Type B pancreatic cell (in vitro differentiated cells): ENCODE measurements around the gene FAM124A. TPM values are rescaled to one million over a fixed set of nuclear protein-coding genes. Genes with fewer than 3 reads are reported as not detected.

ENCODE experiments used
- DNase-seq: peaks from one replicate; pipeline ENCODE4 v3.0.0; 2021; ENCODE audit warnings: mixed read lengths; ENCODE audit not compliant: unreplicated experiment; ENCODE audit errors: extremely low spot score
- H3K27ac Mint-ChIP-seq: 2 replicates; pipeline ENCODE4 v1.8.0; 2021; ENCODE audit warnings: mild to moderate bottlenecking, mixed read lengths
- H3K27me3 Mint-ChIP-seq: 2 replicates; pipeline ENCODE4 v1.8.0; 2021; ENCODE audit warnings: mixed read lengths
- H3K36me3 Mint-ChIP-seq: 2 replicates; pipeline ENCODE4 v1.8.0; 2021; ENCODE audit warnings: mixed read lengths
- H3K4me1 Mint-ChIP-seq: one replicate; pipeline ENCODE4 v1.8.0; 2021; ENCODE audit warnings: mixed read lengths; ENCODE audit not compliant: unreplicated experiment
- H3K4me3 Mint-ChIP-seq: 2 replicates; pipeline ENCODE4 v1.8.0; 2021; ENCODE audit warnings: mild to moderate bottlenecking, mixed read lengths
- H3K9me3 Mint-ChIP-seq: 2 replicates; pipeline ENCODE4 v1.8.0; 2021; ENCODE audit warnings: mixed read lengths
- total RNA-seq: library from RNA; stranded (reverse); gene quantifications from 2 replicates; pipeline ENCODE4 v1.2.1, GENCODE V29; 2021; ENCODE audit warnings: low replicate concordance
- TF ChIP-seq, protein P1 (sequence below): fragments of 200-600 bp; sonication (generic); conservative IDR thresholded peaks from 2 replicates; pipeline ENCODE4 v1.5.0; 2021; ENCODE audit warnings: antibody characterized with exemption, mild to moderate bottlenecking

The FAM124A gene
- total RNA-seq, 1 donor from 2014 or later, result 4.5 TPM

DNA sequence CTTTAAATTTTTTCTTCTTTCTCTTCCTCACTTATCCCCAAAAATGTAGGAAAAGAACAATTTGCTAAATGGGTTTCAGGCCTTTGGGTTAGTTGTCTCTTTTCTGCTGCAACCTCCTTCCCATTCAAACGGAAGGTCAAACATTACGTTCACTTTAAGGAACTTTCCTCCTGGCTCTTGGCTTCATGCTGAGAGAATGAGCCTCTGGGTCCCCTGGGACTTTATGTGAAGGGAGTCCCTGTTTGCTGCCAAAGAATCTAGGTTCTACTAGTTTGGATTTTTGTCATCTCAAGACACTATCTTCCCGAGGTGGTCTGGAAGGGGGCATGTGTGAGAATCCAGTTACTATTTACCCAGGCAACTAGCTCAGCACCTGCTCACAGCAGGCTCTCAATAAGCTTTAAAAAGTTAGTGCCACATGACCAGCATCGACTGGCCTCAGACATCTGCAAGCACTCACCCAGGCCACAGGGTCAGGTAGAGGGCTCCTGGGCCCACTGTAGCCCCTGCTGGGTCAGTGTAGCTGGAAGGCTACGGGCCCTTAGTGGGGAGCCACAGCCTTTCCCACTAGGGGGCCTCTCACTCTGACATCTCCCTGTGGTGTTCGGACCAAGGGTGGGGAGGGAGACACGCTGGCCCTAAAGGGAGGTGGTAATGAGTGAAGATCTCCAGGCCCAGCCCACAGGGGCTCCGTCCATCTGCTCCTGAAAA is 40.5 kb downstream of the FAM124A start:
- no peak for DNase-seq
- no peaks in the 10 kb centered on the region for H3K9me3 Mint-ChIP-seq
- no peaks in the 10 kb centered on the region for H3K27me3 Mint-ChIP-seq
- no peak overlapping the region for H3K4me3 Mint-ChIP-seq
- peaks cover 24% of the 10 kb centered on the region for H3K4me1 Mint-ChIP-seq
- TF ChIP-seq, protein P1, sequence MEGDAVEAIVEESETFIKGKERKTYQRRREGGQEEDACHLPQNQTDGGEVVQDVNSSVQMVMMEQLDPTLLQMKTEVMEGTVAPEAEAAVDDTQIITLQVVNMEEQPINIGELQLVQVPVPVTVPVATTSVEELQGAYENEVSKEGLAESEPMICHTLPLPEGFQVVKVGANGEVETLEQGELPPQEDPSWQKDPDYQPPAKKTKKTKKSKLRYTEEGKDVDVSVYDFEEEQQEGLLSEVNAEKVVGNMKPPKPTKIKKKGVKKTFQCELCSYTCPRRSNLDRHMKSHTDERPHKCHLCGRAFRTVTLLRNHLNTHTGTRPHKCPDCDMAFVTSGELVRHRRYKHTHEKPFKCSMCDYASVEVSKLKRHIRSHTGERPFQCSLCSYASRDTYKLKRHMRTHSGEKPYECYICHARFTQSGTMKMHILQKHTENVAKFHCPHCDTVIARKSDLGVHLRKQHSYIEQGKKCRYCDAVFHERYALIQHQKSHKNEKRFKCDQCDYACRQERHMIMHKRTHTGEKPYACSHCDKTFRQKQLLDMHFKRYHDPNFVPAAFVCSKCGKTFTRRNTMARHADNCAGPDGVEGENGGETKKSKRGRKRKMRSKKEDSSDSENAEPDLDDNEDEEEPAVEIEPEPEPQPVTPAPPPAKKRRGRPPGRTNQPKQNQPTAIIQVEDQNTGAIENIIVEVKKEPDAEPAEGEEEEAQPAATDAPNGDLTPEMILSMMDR, result no peak
- no peak overlapping the region for H3K27ac Mint-ChIP-seq
- peaks cover 6% of the 10 kb centered on the region for H3K36me3 Mint-ChIP-seq

DNA sequence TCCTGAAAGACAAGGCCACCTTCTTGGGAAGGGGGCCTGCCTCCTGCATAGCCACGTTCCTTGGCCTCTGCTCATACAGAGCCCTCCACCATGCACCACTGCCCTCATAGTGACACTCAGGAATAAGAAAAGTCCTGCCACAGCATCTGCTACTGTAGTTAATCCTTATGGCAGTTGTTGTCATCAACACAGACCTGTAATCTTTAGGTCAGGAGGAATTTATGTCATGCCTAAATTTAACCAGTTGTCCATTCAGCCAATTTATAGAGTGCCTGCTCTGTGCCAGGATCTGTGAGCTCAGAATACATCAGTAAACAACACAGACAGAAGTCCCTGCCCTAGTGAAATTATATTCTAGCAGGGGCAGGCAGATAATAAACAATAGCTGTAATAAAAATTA is 44.4 kb downstream of the FAM124A start:
- no peak overlapping the region for H3K4me3 Mint-ChIP-seq
- H3K36me3 Mint-ChIP-seq, result no peaks in the 10 kb centered on the region
- H3K27ac Mint-ChIP-seq, result no peak overlapping the region
- H3K27me3 Mint-ChIP-seq, result no peaks in the 10 kb centered on the region
- TF ChIP-seq, protein P1, result no peak
- H3K9me3 Mint-ChIP-seq, result no peaks in the 10 kb centered on the region
- no peak for DNase-seq
- H3K4me1 Mint-ChIP-seq, result peaks cover 15% of the 10 kb centered on the region

DNA sequence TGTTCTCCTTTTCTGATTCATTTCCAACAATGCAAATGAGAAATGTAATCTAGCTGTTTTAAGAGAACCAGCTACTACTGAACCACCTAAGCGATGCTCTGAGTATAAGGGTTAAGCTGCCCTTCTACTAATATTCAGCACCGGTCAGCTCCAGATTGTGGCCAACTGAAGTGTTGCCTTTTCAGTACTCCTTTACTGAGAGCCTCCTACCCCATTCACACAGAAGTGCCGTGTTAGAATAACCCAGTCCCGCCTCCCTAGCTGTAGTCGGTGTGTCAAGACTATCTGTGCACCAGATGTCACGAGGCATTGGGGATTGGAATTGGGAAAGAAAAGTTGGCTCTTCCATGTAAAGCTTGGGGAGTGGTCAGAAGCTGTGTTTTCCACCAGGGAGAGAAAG is 45.4 kb downstream of the FAM124A start:
- Mint-ChIP-seq H3K27ac (no peak overlapping the region), H3K9me3 (no peaks in the 10 kb centered on the region), H3K36me3 (no peaks in the 10 kb centered on the region), H3K27me3 (no peaks in the 10 kb centered on the region), H3K4me3 (no peak overlapping the region), H3K4me1 (peaks cover 10% of the 10 kb centered on the region)
- TF ChIP-seq, protein P1, result no peak
- no peak for DNase-seq

DNA sequence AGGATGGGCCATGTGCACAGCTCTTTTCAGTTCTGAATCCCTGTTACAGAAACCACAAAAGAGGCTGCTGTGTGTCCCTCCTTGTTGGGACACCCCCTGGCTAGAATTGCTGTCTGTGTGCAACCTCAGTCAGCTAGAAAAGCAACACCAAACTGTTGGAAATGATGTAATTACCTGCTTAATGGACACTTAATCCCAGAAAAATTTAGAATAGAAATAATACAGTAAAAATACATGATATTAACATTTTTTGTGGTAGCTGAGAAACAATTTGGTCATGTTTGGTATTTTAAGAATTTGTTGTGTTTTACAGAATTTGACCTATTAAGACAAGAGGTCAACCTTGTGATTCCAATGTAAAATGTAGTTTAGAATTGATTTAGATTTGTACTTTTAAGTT is 46.8 kb downstream of the FAM124A start:
- Mint-ChIP-seq H3K9me3 (no peaks in the 10 kb centered on the region), H3K4me1 (peaks cover 10% of the 10 kb centered on the region), H3K4me3 (no peak overlapping the region), H3K36me3 (no peaks in the 10 kb centered on the region), H3K27me3 (no peaks in the 10 kb centered on the region), H3K27ac (no peak overlapping the region)
- no peak for DNase-seq
- TF ChIP-seq, protein P1, result no peak

DNA sequence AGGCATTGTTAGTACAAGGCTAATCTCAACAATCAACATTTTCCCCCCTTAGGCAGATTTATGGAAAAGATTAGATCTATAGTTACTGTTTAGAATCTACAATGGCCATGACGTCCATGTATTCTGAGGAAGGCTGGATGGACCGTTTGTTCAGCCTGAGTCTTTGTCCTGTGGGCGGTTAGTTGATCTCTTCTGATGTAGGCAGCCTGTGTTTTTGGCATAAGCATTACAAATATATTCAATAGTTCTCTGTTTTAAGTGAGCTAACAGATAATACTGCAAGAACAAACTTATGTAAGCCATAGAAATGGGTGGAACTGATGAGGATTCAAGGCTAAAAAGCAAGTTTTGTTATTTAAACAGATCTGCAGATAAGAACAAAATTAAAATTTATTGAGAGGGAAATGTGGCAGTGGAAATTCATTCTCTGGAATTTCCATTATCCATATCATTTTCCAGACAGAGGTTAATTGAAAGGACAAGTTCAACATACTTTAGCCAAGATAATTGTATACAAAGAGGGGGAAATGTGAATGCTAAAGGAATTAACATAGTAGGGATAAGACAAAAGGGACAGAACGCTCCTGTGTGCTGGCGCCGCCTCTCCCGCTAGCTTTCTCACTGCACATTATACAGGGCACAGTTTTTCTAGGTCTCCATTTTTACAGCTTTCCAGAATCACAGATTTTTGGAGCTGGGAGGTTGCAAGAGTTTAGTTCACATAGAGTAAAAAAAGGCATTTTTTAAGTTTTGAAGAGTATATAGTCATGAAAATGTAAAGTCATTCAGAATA is 48.6 kb downstream of the FAM124A start:
- Mint-ChIP-seq H3K9me3 (no peaks in the 10 kb centered on the region), H3K4me1 (peaks cover 10% of the 10 kb centered on the region), H3K27ac (no peak overlapping the region), H3K27me3 (no peaks in the 10 kb centered on the region), H3K36me3 (no peaks in the 10 kb centered on the region), H3K4me3 (no peak overlapping the region)
- DNase-seq, result no peak
- TF ChIP-seq, protein P1, result no peak
